GM12864 (cell line): ENCODE results near the gene GTF3C6.
"Not testable (repeated sequence)": the region's sequence is repeated elsewhere in the genome, so short reads cannot be mapped to it uniquely, and the experiment has no call there.

Experiments used
- DNase-seq: peaks from one replicate; pipeline ENCODE4 v3.0.0-alpha.2; 2011; ENCODE audit warnings: low read depth
- H3K4me3 ChIP-seq: 2 replicates; pipeline ENCODE4 v1.5.1; 2011; ENCODE audit warnings: mild to moderate bottlenecking, low read depth, low read length, control low read depth
- CTCF ChIP-seq: IDR thresholded peaks from 2 replicates; pipeline ENCODE4 v1.5.1; 2011; ENCODE audit warnings: low read depth, mild to moderate bottlenecking, moderate library complexity, low read length, control low read depth, inconsistent platforms; ENCODE audit errors: missing control alignments

GTF3C6 gene

GRCh38 chr6:110951986-110952794 is 6.3 kb upstream of the GTF3C6 start:
- TF ChIP-seq CTCF: no peak
- DNase-seq: no peak
- H3K4me3 ChIP-seq: no peak overlapping the region

GRCh38 chr6:110953633-110954303 is 4.7 kb upstream of the GTF3C6 start:
- DNase-seq: no peak
- no peak for TF ChIP-seq CTCF

GRCh38 chr6:110960014-110960390 is 1.5 kb downstream of the GTF3C6 start:
- no peak for DNase-seq
- TF ChIP-seq CTCF: no peak
- no peak overlapping the region for H3K4me3 ChIP-seq

More at GRCh38 chr6:110953633-110954303, 4.7 kb upstream of the GTF3C6 start:
- no peak overlapping the region for H3K4me3 ChIP-seq

GRCh38 chr6:110962636-110963035 is 4.1 kb downstream of the GTF3C6 start:
- not testable (repeated sequence) for H3K4me3 ChIP-seq, DNase-seq

GRCh38 chr6:110965629-110966229 is 7.2 kb downstream of the GTF3C6 start:
- no peak overlapping the region for H3K4me3 ChIP-seq
- no peak for DNase-seq
- no peak for TF ChIP-seq CTCF

GRCh38 chr6:110968661-110969060 is 10.2 kb downstream of the GTF3C6 start:
- not testable (repeated sequence) for H3K4me3 ChIP-seq, DNase-seq

GRCh38 chr6:110971468-110971867 is 13.0 kb downstream of the GTF3C6 start:
- no peak for TF ChIP-seq CTCF
- no peak overlapping the region for H3K4me3 ChIP-seq
- no peak for DNase-seq
